K562 (cell line): ENCODE data around the gene AP1AR. TPM values are rescaled to one million over a fixed set of nuclear protein-coding genes. Genes with fewer than 3 reads are reported as not detected.

Source experiments
- CREB3L1 ChIP-seq: fragments of 450-650 bp; IDR thresholded peaks from 2 replicates; pipeline ENCODE4 v1.6.1; 2014; ENCODE audit warnings: low read depth, mild to moderate bottlenecking, moderate library complexity, borderline replicate concordance
- E2F6 ChIP-seq, 2 experiments: IDR thresholded peaks; 2 replicates each; pipeline ENCODE4 v1.6.1; 2011; ENCODE audit warnings: borderline replicate concordance in 1 of 2, control low read depth in 1 of 2, low read depth in 1 of 2, low read length in 1 of 2, mild to moderate bottlenecking in 1 of 2, mixed read lengths in 1 of 2, moderate library complexity in 1 of 2; ENCODE audit not compliant: insufficient read depth in 1 of 2, insufficient read length in 1 of 2, poor library complexity in 1 of 2, severe bottlenecking in 1 of 2; ENCODE audit errors: extremely low read depth in 1 of 2
- GABPA ChIP-seq: fragments of 200-800 bp; sonication (Bioruptor generic); conservative IDR thresholded peaks from 2 replicates; pipeline ENCODE4 v1.6.1; 2016; ENCODE audit warnings: low read depth, missing genetic modification characterization, missing compliant biosample characterization
- GTF2E2 ChIP-seq: fragments of 200-800 bp; sonication (Bioruptor generic); IDR thresholded peaks from 2 replicates; pipeline ENCODE4 v1.6.1; 2016; ENCODE audit warnings: missing genetic modification characterization, missing compliant biosample characterization
- MEIS2 ChIP-seq: fragments of 450-650 bp; IDR thresholded peaks from 2 replicates; pipeline ENCODE4 v1.6.1; 2014; ENCODE audit warnings: mild to moderate bottlenecking; ENCODE audit not compliant: partially characterized antibody
- PHF20 ChIP-seq: fragments of 450-650 bp; IDR thresholded peaks from 2 replicates; pipeline ENCODE4 v1.6.1; 2018; ENCODE audit not compliant: partially characterized antibody
- POU5F1 ChIP-seq: fragments of 150-350 bp; IDR thresholded peaks from 2 replicates; pipeline ENCODE4 v1.6.1; 2014; ENCODE audit warnings: borderline replicate concordance, low read length, low read depth, mild to moderate bottlenecking; ENCODE audit not compliant: partially characterized antibody
- ZBTB40 ChIP-seq, 2 experiments: fragments of 450-650 bp in 1 of 2; sonication (generic) in 1 of 2; formaldehyde crosslinking in 1 of 2; IDR thresholded peaks; 2 replicates each; pipeline versions ENCODE4 v1.7.1 to v1.9.0; 2016 to 2022; ENCODE audit warnings: inconsistent platforms in 1 of 2, mild to moderate bottlenecking in 1 of 2, missing genetic modification reagents in 1 of 2
- ZEB2 ChIP-seq: fragments of 450-650 bp; IDR thresholded peaks from 2 replicates; pipeline ENCODE4 v1.6.1; 2016
- ZNF124 ChIP-seq: sonication (generic); formaldehyde crosslinking; IDR thresholded peaks from 2 replicates; pipeline ENCODE4 v1.8.1; 2022; ENCODE audit warnings: missing genetic modification reagents
- ZNF316 ChIP-seq: fragments of 450-650 bp; IDR thresholded peaks from 2 replicates; pipeline ENCODE4 v1.6.1; 2016
- ZNF445 ChIP-seq: fragments of 250-450 bp; sonication (Bioruptor Pico); IDR thresholded peaks from 2 replicates; pipeline ENCODE4 v1.4.0; 2020; ENCODE audit warnings: low read depth, mild to moderate bottlenecking, moderate library complexity
- polyA plus RNA-seq, 8 experiments: library from polyadenylated mRNA; depleted of rRNA in 4 of 8; stranded (reverse) in 5 of 8; unstranded in 3 of 8; fragments of >200 nt; fragmentation: Nextera tagmentation in 2 of 8; fragmentation: Illumina TruSeq in 1 of 8; extraction: Ambion mirVana in 2 of 8; extraction: Trizol in 1 of 8; gene quantifications; 2 replicates each; pipeline versions ENCODE4 v1.2.1 to v1.2.3, GENCODE V29; 2011 to 2014; ENCODE audit warnings: inconsistent platforms in 1 of 8, missing spikeins in 1 of 8
- total RNA-seq, 7 experiments: library from RNA; depleted of rRNA in 6 of 7; stranded (reverse); fragments of >200 nt in 6 of 7; fragmentation: Illumina TruSeq in 2 of 7; extraction: Trizol in 2 of 7; gene quantifications; 2 replicates each; pipeline versions ENCODE4 v1.2.1 to v1.2.3, GENCODE V29; 2011 to 2021; ENCODE audit warnings: low replicate concordance in 1 of 7

The AP1AR gene
- total and polyA plus RNA-seq, 9 of the 15 experiments (the other 6 are each of a cell fraction or from before 2014, with no cell fraction given) = 2.6 to 20.7 (median 12.2) TPM

- TF ChIP-seq GTF2E2 (tag) (0 out of 2 replicates have a peak, but pooled peaks have one; percentile 27), ZNF445 (no peak), ZNF124 (CRISPR knock-in tag) (no peak), POU5F1 (no peak), GABPA (tag) (peak; percentile 97), CREB3L1 (peak; percentile 31; the same call in 1 of the 2 replicates), E2F6 (IDR thresholded peaks at IDR 0.05; ENCODE audit: borderline replicate concordance in 1 of 2, extremely low read depth in 1 of 2, insufficient read depth in 1 of 2, insufficient read length in 1 of 2, low read depth in 1 of 2, low read length in 1 of 2, poor library complexity in 1 of 2, severe bottlenecking in 1 of 2) (peak; percentile 28 to 67), ZBTB40 (IDR thresholded peaks at IDR 0.05) (peak; percentile 93), ZBTB40 (CRISPR knock-in tag; IDR thresholded peaks at IDR 0.05) (no peak), MEIS2 (no peak), ZEB2 (0 out of 2 replicates have a peak, but pooled peaks have one; percentile 15), PHF20 (peak; percentile 40), ZNF316 (peak; percentile 96)
Observed at GRCh38 chr4:112230879-112231778, 458 bp upstream of the AP1AR start (continued).
